HG03520 (cell line): ENCODE results near the gene RAB6A.
A peak's percentile ranks its signal among the peaks of the same experiment; 100 is the strongest.
"Not testable (repeated sequence)": the region's sequence is repeated elsewhere in the genome, so short reads cannot be mapped to it uniquely, and the experiment has no call there.

ENCODE experiments used
- ATAC-seq: cut with Tn5 transposase; IDR thresholded peaks from one replicate; pipeline ENCODE4 v1.9.1; 2021; ENCODE audit warnings: mild to moderate bottlenecking, moderate library complexity; ENCODE audit not compliant: unreplicated experiment

RAB6A gene

DNA sequence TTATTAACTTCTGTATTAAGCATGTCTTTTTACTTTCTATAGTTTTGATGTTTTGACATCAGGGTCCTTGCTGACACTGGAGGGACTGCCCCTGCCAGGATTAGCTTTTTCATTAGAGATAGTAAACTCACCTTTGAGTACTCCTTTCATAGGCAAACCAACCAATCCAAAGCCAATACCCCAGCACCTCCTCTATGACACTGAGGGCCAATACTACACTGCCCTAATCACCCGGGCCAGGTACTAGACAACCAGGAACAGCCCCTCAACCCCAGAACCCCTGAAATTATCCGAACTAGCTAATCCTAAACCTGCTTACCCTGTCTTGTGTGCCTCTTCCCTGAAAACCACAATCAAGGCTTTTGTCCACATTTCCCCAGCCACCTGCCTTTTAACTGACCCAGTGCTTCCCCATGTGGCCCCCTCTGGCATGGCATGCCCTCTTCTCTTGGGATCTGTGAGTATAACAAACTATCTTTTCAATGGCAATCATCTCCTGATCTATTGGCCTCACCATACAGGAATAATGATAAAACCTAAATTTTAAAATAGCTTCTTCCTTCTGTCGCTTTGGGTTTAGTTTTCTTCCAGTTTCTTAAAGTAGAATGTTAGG lies 31.2 kb downstream of the RAB6A start:
- no peak for ATAC-seq

GRCh38 chr11:73728000-73728399 lies 32.9 kb downstream of the RAB6A start:
- no peak for ATAC-seq

DNA sequence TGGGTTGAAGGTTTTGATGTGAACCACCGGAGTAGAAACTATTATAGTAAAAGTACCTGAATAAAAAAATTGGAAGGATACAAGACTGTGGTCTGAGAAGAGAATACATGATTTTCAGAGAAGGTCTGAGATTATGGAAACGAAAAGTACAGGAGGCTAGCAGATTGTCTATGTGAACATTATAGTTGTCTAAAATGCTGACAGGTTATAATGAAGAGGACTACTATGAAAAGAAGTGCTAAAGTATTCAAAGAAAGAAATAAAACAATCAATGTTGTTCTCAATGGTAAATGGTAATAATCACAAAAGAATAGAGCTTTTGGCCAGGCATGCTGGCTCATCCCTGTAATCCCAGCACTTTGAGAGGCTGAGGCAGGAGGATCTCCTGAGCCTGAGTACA lies 34.0 kb downstream of the RAB6A start:
- no peak for ATAC-seq

- no peak for ATAC-seq
Observed at GRCh38 chr11:73717136-73717535, 43.7 kb downstream of the RAB6A start.

GRCh38 chr11:73716153-73717056 lies 44.5 kb downstream of the RAB6A start:
- no peak for ATAC-seq

GRCh38 chr11:73715541-73715940 lies 45.3 kb downstream of the RAB6A start:
- ATAC-seq: no peak

DNA sequence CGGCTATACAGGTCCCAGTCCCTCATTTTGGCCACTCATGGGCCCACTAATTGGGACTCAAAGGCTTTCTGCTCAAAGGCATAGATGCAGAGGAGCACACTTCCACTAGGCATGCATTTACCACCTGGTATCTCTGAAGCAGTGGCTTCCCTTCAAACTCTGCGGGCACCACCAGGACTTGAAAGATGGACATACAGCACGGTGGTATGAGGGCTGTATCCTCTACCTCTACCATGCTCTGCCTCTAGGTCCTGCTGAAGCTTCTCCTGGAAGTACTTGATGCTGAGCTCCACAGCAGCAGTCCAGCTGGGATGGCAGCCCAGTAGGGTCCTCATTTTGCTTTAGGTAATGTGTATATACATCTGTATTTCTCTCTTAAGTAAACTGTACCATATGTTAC lies 49.9 kb downstream of the RAB6A start:
- ATAC-seq: no peak

DNA sequence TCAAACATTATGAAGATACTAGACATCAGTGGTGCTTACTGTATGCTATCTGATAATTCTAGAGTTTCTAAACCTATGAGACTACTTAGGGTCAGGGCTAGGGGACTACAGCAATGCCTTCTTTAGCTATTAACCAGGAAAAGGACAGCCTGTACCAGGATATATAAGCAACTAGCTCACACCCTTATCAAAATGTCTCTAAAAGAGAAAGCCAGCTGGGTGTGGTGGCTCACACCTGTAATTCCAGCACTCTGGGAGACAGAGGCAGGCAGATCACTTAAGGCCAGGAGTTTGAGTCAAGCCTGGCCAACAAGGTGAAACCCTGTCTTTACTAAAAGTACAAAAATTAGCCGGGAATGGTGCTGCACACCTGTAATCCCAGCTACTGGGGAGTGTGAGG lies 55.8 kb downstream of the RAB6A start:
- no peak for ATAC-seq

- no peak for ATAC-seq
Observed at GRCh38 chr11:73693899-73694525, 66.9 kb downstream of the RAB6A start.

- ATAC-seq: no peak
Observed at GRCh38 chr11:73680687-73681086, 80.2 kb downstream of the RAB6A start.

GRCh38 chr11:73676552-73676951 lies 84.3 kb downstream of the RAB6A start:
- ATAC-seq: not testable (repeated sequence)

DNA sequence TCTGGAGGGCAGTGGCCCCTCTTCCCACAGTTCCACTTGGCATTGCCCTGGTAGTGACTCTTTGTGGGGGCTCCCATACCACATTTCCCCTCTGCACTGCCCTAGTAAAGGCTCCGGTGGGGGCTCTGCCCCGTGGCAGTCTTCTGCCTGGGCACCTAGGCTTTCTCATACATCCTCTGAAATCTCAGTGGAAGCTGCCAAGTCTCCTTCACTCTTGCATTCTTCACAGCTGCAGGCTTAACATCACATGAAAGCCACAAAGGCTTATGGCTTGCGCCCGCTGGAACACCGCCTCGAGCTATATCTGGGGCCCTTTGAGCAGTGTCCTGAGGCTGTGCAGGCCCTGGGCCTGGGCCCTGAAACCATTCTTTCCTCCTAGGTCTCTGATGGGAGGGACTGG lies 89.2 kb downstream of the RAB6A start:
- ATAC-seq: no peak

DNA sequence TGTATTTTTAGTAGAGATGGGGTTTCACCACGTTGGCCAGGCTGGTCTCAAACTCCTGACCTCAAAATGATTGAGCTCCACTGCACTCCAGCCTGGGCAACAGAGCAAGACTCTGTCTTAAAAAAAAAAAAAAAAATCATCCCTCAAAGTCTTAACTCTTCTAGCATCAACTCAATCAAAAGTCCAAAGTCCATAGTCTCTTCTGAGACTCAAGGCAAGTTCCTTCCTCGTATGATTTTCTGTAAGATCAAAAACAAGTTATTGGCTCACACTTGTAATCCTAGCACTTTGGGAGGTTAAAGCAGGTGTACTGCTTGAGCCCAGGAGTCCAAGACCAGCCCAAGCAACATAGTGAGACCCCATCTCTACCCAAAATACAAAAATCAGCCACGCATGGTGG lies 90.1 kb downstream of the RAB6A start:
- no peak for ATAC-seq

- no peak for ATAC-seq
Observed at GRCh38 chr11:73667891-73668290, 93.0 kb downstream of the RAB6A start.

GRCh38 chr11:73664877-73665276 lies 96.0 kb downstream of the RAB6A start:
- ATAC-seq: no peak

GRCh38 chr11:73663604-73664495 lies 97.0 kb downstream of the RAB6A start:
- no peak for ATAC-seq

DNA sequence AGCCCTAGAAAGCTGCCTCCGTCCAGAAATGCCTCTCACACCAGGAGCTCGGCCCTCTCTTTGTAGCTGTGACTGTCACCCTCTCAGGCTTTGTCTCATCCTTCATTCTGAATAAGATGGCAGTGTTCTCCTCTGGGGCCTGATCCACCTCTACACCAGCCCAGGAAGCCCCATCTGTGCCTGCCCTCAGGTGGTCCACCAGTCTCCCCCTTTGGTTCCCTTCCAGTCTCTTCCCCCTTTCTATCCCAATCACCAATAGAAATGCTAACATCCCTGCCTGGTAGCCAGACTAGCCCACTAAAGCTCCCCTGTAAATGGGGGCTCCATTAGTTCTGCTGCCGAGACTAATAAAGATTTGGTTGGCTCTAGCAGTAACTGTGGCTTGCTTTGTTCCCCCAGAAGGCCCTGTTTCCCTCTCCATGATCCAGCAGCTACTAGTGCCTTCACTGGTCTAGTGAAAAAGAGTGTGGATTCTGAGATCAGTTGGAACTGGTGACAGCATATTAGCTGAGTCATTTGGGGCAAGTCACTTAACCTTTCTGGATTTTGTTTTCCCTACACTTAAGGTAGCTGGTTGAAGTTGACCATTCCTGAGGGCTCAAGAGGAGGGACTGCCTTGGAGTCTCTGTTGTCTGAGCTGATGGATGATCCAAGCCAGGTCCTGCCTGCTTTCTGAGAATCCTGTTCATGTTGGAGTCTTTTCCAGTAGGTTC lies 98.3 kb downstream of the RAB6A start:
- no peak for ATAC-seq

DNA sequence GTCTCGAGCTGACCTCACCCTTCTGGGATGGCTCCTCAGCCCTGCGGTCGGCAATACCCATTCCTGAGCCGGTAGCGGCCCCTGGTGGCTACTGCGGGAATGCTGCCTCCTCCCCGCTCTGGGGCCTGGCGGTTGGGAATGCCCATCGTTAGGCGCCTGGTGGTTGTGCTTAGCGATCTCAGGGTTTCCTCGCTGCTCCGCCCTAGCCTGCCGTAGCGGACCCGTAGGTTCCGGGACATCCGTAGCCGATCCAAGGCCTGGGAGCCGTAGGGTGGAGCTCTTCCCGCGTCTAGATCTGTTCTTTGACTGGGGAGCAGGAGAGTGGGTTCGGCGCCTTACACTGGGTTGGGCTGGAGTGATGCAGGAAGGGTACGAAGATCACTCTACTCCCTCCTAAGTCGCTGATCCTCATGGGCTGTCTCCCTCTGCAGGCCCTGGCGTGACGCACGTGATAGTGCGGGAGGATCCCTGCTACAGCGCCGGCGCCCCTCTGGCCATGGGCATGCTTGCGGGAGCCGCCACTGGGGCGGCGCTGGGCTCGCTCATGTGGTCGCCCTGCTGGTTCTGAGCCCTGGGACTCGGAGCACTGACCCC lies 99.7 kb downstream of the RAB6A start:
- peak; percentile 44 for ATAC-seq

DNA sequence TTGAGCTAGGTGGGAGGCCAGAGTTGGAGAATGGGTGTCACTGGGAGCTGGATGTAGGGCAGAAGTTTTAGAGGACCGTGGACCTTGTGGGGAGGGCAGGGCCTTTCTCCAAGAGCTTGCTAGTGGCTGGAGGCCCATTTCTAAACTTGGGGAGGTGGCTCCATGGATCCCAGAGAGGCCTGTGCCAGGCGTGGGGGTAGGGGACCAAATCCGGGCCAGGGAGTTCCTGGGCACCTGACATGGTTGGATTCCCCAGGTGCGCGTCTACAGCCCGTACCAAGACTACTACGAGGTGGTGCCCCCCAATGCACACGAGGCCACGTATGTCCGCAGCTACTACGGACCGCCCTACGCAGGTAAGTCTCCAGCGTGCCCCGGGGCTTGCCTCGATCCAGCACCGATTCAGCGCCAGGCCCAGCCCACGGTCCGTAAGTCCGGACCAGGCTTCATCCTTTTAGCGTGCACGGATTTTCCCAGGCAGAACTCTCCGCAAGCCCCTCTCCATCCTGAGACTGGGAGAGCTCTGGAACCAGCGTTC lies 100.3 kb downstream of the RAB6A start:
- peak; percentile 30 for ATAC-seq

DNA sequence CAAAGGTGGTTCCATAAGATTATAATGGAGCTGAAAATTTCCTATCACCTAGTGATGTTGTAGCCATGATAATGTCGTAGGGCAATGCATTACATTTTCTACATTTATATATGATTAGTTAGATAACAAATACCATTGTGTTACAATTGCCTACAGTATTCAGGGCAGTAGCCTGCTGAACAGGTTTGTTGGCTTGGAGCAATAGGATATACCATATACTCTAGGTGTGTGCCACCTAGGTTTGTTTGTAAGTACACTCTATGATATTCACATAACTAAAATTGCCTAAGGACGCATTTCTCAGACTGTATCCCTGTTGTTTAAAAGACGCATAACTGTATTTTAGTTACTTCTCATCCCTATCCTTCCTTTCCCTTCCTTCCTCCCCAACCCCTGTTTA lies 100.9 kb downstream of the RAB6A start:
- no peak for ATAC-seq
